Breast epithelium (tissue), 4 donors: ENCODE measurements around the gene NAALADL2. TPM values are rescaled to one million over a fixed set of nuclear protein-coding genes. Genes with fewer than 3 reads are reported as not detected.
"Not testable (repeated sequence)": the region's sequence is repeated elsewhere in the genome, so short reads cannot be mapped to it uniquely, and the experiment has no call there.

ENCODE experiments used
- DNase-seq, 2 donors: peaks; one replicate each; pipeline ENCODE4 v3.0.0-alpha.2; 2019; ENCODE audit warnings: low spot score in 2 of 2
- H3K27ac ChIP-seq, 2 donors: fragments of 200-600 bp; sonication (generic) in 1 of 2; one replicate each; pipeline ENCODE4 v1.5.1; 2016 to 2019; ENCODE audit warnings: mild to moderate bottlenecking in 1 of 2
- H3K27me3 ChIP-seq, 2 donors: fragments of 200-600 bp; sonication (generic) in 1 of 2; one replicate each; pipeline versions ENCODE4 v1.5.1 to v1.6.0; 2017 to 2019; ENCODE audit warnings: control low read depth in 1 of 2, mild to moderate bottlenecking in 1 of 2
- H3K36me3 ChIP-seq: fragments of 200-600 bp; one replicate; pipeline ENCODE4 v1.5.1; 2019
- H3K4me1 ChIP-seq, 2 donors: fragments of 200-600 bp; sonication (generic); one replicate each; pipeline ENCODE4 v1.5.1; 2016 to 2019; ENCODE audit warnings: control low read depth in 1 of 2
- H3K4me3 ChIP-seq, 3 donors: fragments of 200-600 bp; sonication (generic); 1 replicate in 2 of 3; 2 replicates in 1 of 3; pipeline ENCODE4 v1.5.1; 2016 to 2019; ENCODE audit warnings: mild to moderate bottlenecking in 3 of 3, moderate library complexity in 2 of 3
- H3K9me3 ChIP-seq, 2 donors: fragments of 200-600 bp; sonication (generic) in 1 of 2; one replicate each; pipeline ENCODE4 v1.5.1; 2016 to 2019; ENCODE audit warnings: control low read depth in 1 of 2
- CTCF ChIP-seq, 3 donors: fragments of 450-650 bp; IDR thresholded peaks; one replicate each; pipeline ENCODE4 v1.5.1; 2016 to 2017; ENCODE audit warnings: antibody characterized with exemption in 3 of 3, mild to moderate bottlenecking in 3 of 3, moderate library complexity in 3 of 3
- POLR2A ChIP-seq: fragments of 450-650 bp; IDR thresholded peaks from one replicate; pipeline ENCODE4 v1.6.1; 2016; ENCODE audit warnings: antibody characterized with exemption, mild to moderate bottlenecking, moderate library complexity
- POLR2AphosphoS5 ChIP-seq, 3 donors: sonication (generic); formaldehyde crosslinking; IDR thresholded peaks; one replicate each; pipeline ENCODE4 v1.6.1; 2017; ENCODE audit warnings: antibody characterized with exemption in 3 of 3
- intact Hi-C: fragments of 100-400 bp; cut with DNase I; formaldehyde crosslinking; loops from one replicate; pipeline ENCODE4 v1.15.1; 2023; ENCODE audit warnings: low total_unique reads
- total RNA-seq, 3 donors: library from RNA; depleted of rRNA; stranded (reverse); fragments of >200 nt; gene quantifications; one replicate each; pipeline ENCODE4 v1.1.0, GENCODE V29; 2016

The NAALADL2 gene
- total RNA-seq, 3 donors from 2014 or later, result 12.0 to 69.5 (median 53.9) TPM

GRCh38 chr3:175770426-175770825, 911.3 kb downstream of the NAALADL2 start:
- no peak for TF ChIP-seq CTCF (IDR thresholded peaks at IDR 0.05)
- no peak for TF ChIP-seq POLR2A
- TF ChIP-seq POLR2AphosphoS5 (IDR thresholded peaks at IDR 0.05), result no peak
- Histone ChIP-seq H3K4me1 (no peaks in the 10 kb centered on the region), H3K27ac (no peak overlapping the region), H3K9me3 (no peaks in the 10 kb centered on the region), H3K27me3 (no peaks in the 10 kb centered on the region), H3K36me3 (no peaks in the 10 kb centered on the region), H3K4me3 (no peak overlapping the region)
- intact Hi-C loops, result loop anchor here (10.0 kb wide), 1 partner anchor 1384 kb away; no protein-coding TSS in a partner anchor
- DNase-seq, result no peak

- no peaks in the 10 kb centered on the region for H3K36me3 ChIP-seq
- no peak overlapping the region for H3K4me3 ChIP-seq
- H3K27ac ChIP-seq, result no peak overlapping the region
- no peaks in the 10 kb centered on the region for H3K9me3 ChIP-seq
- intact Hi-C loops, result loop anchor here (10.0 kb wide), 1 partner anchor 1377 kb away; no protein-coding TSS in a partner anchor
- no peak for DNase-seq
- no peak for TF ChIP-seq CTCF (IDR thresholded peaks at IDR 0.05)
- no peak for TF ChIP-seq POLR2A
- no peak for TF ChIP-seq POLR2AphosphoS5 (IDR thresholded peaks at IDR 0.05)
- no peaks in the 10 kb centered on the region for H3K4me1 ChIP-seq
- no peaks in the 10 kb centered on the region for H3K27me3 ChIP-seq
Measured at GRCh38 chr3:175777495-175777894, 918.4 kb downstream of the NAALADL2 start.

GRCh38 chr3:175777965-175778364, 918.8 kb downstream of the NAALADL2 start:
- intact Hi-C loops, result loop anchor here (10.0 kb wide), 1 partner anchor 1377 kb away; no protein-coding TSS in a partner anchor
- TF ChIP-seq POLR2A (no peak), POLR2AphosphoS5 (IDR thresholded peaks at IDR 0.05) (no peak), CTCF (IDR thresholded peaks at IDR 0.05) (no peak)
- Histone ChIP-seq H3K9me3 (no peaks in the 10 kb centered on the region), H3K4me3 (no peak overlapping the region), H3K4me1 (no peaks in the 10 kb centered on the region), H3K36me3 (no peaks in the 10 kb centered on the region), H3K27me3 (no peaks in the 10 kb centered on the region), H3K27ac (no peak overlapping the region)
- no peak for DNase-seq

GRCh38 chr3:175778994-175779393, 919.9 kb downstream of the NAALADL2 start:
- Histone ChIP-seq H3K27ac (no peak overlapping the region), H3K27me3 (no peaks in the 10 kb centered on the region), H3K4me1 (no peaks in the 10 kb centered on the region), H3K4me3 (no peak overlapping the region), H3K9me3 (no peaks in the 10 kb centered on the region), H3K36me3 (no peaks in the 10 kb centered on the region)
- intact Hi-C loops, result loop anchor here (10.0 kb wide), 1 partner anchor 1376 kb away; no protein-coding TSS in a partner anchor
- no peak for TF ChIP-seq POLR2A
- DNase-seq, result no peak

- H3K36me3 ChIP-seq, intact Hi-C loops, H3K9me3 ChIP-seq, H3K27ac ChIP-seq, H3K27me3 ChIP-seq, H3K4me3 ChIP-seq, DNase-seq, H3K4me1 ChIP-seq: not testable (repeated sequence)
Measured at GRCh38 chr3:175787109-175787508, 928.0 kb downstream of the NAALADL2 start.

- H3K36me3 ChIP-seq, result no peaks in the 10 kb centered on the region
- intact Hi-C loops, result no loop called here
- no peaks in the 10 kb centered on the region for H3K27me3 ChIP-seq
- DNase-seq, result no peak
- no peak overlapping the region for H3K27ac ChIP-seq
- no peak for TF ChIP-seq POLR2AphosphoS5 (IDR thresholded peaks at IDR 0.05)
- no peak for TF ChIP-seq CTCF (IDR thresholded peaks at IDR 0.05)
- TF ChIP-seq POLR2A, result no peak
- no peaks in the 10 kb centered on the region for H3K4me1 ChIP-seq
- H3K9me3 ChIP-seq, result no peaks in the 10 kb centered on the region
- H3K4me3 ChIP-seq, result no peak overlapping the region
Measured at GRCh38 chr3:175792245-175792644, 933.1 kb downstream of the NAALADL2 start.
